Middle frontal gyrus (tissue), 1 donor: ENCODE data around the gene PPP1R2B.
"Not testable (repeated sequence)": the region's sequence is repeated elsewhere in the genome, so short reads cannot be mapped to it uniquely, and the experiment has no call there.

ENCODE experiments used
- DNase-seq: peaks from one replicate; pipeline ENCODE4 v3.0.0-alpha.2; 2015; ENCODE audit warnings: low spot score; ENCODE audit errors: extremely low spot score

PPP1R2B gene

DNA sequence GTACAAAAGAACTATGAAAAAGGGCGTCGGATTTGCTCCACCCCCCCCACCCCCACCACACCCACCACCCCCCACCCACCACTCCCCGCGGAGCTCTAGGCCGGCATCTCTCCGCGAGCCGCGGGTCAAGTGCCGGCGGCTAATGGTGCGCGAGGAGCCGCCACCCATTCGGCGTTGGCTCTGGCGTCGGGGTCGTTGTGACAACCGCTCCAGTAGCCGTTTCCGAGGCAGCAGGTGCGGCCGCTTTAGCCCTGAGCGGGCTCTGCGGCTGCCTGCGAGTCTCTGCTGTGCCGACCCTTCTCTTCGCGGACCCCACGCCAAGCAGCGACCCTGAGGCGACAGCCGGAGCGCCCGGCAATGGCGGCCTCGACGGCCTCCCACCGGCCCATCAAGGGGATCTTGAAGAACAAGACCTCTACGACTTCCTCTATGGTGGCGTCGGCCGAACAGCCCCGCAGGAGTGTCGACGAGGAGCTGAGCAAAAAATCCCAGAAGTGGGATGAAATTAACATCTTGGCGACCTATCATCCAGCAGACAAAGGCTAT, at the start of gene PPP1R2B:
PPP1R2B (plus strand) TSS at position 90 of the 546 bp plus-strand sequence; CDS start at position 358, 268 bp downstream.
- no peak for DNase-seq

DNA sequence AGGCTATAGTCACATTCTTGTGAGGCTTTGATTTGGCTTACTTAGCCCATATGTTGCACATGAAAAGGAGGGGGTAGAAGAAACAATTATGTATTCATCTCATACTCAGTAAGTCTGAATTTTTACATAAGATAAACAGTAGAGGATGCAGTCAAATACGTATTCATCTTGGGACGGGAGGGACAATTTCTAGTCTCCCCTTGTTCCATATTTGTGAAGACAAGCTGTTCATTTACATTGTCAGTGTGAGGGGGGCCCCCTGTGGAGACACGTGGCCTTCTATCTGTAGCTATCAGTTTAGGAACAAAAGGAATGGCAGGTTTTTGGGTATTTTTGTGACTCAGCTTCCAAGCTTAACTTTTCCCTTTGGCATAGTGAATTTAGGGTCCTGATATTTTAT, 49.2 kb upstream of the PPP1R2B start:
- no peak for DNase-seq

DNA sequence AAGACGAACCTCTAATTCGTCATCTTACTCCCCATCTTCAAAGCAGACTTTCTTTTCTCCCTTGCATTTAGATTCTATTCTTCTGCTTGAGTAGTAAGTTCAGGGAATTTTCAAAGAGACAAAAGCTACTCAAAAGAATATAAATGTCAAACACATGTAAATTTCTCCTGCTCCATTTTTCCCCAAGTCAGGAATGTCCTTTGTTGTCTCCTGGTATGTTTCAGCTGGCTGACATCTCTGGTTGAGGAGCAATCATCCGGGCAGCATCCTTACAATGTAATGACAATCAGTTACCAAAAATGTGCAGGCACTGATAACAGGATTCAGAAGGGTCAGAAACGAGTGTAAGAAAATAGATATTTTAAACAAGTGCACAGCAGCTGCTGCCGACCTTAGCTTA, 47.6 kb upstream of the PPP1R2B start:
- no peak for DNase-seq

DNA sequence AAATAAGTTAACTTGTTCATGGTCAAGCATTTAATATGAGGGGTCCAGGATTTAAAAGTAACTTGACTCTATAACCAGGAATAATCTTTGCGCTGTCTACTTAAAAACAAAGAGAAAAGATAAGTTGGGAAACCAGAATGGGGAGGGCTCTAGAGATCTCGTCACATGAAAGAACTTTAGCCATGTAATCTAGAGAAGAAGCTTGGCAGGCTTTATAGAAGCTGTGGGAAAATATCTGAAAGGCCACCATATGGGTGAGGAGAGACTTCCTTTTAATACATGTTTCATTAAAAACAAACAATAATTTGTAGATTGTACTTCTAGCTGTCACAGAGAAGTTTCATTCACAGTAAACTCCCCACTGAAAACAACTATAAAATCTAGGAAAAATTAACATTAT, 46.7 kb upstream of the PPP1R2B start:
- no peak for DNase-seq

DNA sequence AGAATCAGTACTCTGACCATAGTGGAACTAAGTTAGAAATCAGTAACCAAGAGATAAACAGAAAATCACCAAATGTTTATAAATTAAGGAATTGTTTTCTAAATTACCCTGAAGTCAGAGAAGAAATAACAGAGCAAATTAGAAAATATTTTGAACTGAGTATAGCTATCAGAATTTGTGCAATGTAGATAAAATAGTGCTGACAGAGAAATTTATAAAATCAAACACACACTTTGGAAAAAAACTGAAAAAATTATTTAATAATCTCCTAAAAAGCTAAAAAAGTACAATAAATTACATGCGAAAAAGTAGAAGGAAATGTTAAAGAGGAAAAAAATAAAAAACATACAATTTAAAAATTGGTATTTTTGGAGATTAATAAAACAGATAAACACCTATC, 37.1 kb upstream of the PPP1R2B start:
- no peak for DNase-seq

DNA sequence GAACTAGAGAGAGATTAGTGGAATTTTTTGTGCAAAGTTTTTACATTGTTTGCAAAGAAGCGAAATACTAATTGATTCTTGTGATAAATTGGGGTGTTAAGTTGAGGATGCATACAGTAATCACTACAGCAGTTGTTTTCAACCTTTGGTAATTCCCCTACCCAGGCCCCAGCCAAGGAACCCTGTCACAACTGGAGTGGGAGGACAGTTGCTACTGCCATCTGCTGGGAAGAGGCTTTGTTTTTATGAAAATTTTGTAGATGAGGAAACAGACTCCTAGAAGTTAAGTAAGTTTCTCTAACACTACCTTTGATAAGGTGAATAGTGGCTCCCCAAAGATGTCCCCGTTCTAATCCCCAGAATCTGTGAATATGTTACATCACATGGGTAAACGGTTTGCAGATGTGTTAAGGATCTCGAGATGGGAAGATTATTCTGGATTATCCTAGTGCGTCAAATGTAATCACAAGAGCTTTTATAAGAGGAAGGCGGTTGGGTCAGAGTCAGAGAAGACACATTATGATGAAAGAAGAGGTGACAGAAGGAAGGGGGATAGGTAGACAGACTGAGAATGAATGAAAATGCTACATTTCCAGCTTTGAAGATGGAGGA, 34.0 kb upstream of the PPP1R2B start:
- no peak for DNase-seq

DNA sequence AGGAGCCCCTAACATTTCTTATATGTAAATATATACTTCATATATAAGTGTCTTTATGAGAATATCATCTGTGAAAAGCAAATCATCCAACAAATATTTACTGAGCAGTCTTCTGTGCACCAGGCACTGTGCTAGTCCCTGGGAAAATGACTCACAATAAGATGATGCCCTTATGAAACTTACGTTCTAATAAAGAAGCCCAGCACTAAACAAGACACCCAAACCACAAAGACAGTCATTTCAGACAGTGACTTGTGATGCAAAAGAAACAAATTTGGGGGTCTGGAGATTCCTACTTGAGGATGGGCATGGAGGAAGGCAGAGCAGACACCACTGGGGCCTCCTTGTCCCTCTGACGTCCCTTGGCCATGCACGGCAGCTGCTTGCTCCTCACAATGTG, 30.6 kb upstream of the PPP1R2B start:
- DNase-seq = no peak

DNA sequence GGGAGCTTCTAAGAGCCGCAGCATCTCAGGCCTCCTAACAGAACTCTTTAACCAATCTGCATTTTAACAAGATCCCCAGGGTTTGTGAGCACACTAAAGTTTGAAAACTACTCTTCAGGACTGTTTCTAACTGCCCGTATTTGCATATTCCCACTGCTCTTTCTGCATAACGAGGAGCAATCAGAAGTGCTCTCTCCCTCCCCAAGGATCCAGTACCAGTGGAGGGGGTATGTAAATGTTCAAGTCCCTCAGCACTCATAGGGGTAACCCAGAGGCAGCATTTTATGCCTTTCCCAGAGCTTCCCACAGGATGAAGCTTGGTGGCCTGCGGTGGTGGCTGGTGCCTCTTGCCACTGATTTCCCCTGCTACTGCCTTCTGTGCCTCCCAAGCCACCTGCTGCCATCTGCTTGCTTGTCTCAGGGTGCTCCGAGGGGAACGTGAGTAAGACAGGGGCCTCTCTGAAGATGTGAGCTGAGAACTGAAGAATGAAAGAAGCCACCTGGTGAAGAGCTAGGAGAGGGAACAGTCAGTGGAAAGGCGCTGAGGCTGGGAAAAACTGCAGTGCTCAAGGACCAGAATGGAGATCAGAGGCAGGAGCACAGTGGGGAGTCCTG, 30.0 kb upstream of the PPP1R2B start:
- DNase-seq = no peak

DNA sequence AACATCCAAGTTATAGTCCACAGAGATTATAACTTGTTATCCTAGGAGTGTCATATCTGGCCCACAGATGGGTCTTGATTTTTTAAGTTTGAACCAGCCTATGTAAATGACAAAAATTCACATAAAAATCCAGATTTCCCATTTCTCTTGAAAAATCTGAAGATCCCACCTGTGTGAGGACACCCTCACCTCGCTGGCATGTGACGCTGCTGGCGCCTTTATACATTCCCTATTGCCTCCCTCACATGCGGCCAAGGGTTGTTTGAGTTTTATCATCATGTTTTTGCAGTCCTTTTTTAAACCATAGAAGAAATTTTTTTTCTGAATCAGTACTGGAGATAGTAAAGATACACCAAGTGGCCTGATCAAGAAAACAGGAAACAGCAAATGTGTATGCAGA, 25.9 kb upstream of the PPP1R2B start:
- DNase-seq = no peak

DNA sequence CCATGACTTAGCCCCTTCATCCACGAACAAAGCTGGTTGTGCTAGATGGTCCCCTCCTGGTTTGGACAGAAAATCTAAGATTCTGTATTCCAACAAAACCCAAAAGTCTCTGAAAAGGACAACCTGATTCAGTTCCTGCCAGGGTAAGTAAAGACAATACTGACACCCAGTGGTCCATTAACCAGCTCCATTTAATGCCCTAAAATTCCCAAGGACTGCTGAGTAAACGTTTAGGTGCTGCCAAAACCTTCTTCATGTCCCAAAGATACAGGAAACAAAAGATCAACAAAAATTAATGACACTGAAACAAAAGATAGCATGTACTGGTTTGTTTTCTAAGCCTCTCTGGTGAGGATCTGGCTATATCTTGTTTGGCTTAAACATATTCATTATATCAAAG, 25.3 kb upstream of the PPP1R2B start:
- DNase-seq = peak; percentile 28

DNA sequence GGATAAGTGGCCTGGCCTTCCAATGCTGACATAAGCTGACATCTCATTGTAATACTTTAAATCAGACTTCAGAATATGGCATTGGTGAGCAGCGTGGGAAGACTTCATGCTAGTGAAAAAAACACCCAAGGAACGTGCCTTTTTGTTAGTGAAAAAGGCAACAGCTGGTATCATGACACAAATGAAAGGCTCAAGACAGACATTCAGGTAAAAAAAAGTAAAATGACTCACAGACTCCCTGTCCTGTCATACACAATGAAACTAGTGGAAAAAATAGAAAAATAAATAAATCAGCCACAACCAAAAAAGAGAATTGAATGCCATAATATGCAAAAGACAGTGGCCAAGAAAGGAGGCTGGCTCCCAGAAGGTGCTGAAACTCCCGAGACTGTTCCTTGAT, 24.4 kb upstream of the PPP1R2B start:
- no peak for DNase-seq

DNA sequence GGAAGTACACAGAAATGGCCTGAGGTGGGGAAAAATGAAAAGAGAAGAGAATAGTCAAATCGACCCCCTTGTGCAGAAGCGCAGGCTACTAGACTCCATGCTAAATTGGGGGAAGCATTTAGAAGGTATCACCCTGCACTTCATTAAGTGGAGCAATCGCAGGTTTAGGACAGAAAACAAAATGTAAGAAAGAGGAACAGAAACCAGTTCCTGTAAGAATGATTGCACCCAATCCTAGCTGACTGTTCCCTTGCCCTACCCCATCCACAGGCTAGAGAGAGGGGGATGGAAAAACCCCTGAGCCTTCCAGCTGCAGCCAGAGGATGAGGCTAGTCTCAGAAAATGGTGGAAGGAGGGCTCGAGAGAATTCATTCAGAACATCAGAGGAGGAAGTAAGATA, 23.9 kb upstream of the PPP1R2B start:
- no peak for DNase-seq

DNA sequence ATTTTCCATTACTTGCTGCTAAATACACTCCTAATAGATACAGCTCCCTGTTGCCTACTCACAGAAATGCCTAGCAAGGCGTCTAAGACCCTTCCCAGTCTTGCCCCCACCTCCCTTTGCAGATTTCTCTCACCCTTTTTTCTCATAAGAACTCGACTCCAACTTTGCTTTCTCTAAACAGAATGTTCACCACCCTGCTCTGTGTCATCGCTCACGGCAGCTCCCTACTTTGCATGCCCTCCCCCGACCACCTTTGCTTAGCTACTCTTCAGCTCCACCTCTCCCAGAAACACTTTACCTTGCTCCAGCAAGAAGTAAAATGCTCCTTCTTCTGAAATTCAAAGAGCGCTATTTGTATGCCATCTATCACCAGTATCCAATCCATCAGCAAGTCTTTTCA, 15.2 kb upstream of the PPP1R2B start:
- DNase-seq = no peak

DNA sequence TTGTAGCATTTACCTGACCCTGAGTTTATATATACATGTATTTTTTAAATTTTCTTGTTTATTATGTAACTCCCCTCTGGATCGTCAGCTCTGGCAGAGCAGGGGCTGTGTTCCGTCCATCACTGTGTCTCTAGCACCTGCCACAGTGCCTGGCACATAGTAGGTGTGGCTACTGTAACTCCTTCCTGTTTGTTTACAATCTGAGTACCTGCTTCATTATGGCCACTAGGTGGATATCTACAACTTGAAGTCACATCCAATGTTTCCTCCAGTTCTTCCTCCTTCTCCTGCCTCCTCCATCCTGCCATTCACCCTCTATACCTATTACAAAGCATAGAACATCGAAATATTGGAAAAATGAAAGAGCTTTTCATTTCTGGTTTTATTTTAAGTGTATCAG, 14.2 kb upstream of the PPP1R2B start:
- no peak for DNase-seq

DNA sequence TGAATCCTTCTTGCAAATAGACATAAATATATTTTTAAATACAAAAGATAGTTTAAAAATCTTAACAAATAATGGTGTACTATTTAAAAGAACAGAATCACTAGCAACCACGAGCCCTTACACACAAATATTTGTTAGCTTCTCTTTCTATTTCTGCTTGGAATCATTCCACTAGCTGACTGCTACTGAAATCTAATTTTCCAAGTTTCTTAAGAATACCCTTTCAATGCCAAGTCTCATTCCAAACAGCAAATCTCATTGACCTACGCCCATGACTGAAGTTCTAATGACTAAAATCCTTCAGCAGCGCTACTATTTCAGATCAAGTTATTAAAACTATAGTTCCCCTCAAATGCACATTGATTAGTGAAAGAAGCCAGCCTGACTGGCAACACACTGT, 13.2 kb upstream of the PPP1R2B start:
- DNase-seq = no peak

DNA sequence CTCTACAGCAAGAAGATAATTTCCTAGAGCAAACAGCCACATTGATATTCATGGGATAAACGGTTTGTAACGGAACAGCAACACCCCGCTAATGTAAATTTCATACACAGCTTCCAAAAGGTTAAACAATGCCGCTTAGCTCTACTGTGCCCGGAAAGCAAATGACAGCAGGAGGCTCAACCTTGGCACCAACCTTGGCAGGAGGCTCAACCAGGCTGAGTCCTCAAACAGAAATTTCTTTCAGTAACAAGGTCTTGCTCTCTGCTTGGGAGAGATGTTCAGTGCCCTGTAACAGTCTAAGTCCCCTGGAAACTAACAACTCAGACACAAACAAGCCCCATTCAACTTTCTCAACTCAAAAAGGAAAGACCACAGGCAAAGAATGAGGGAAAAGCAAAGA, 11.1 kb upstream of the PPP1R2B start:
- DNase-seq = no peak

DNA sequence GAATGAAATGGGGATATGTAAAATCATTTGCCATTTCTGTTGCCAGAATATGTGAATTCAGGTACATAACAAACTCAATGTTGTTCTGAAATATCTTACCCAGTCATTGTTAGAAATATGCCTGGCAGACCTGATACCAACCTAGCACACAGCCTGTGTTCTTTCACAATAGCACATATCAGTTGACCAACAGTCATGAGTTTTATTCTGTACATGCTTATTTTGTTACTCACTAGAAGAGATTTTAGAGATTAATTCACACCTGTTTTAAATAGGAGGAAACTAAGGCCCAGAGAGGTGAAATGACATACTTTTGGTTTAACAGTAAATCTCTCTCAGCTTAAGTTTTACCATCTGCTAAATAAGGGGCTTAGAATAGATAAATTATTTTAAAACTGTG, 8.4 kb upstream of the PPP1R2B start:
- DNase-seq = no peak

DNA sequence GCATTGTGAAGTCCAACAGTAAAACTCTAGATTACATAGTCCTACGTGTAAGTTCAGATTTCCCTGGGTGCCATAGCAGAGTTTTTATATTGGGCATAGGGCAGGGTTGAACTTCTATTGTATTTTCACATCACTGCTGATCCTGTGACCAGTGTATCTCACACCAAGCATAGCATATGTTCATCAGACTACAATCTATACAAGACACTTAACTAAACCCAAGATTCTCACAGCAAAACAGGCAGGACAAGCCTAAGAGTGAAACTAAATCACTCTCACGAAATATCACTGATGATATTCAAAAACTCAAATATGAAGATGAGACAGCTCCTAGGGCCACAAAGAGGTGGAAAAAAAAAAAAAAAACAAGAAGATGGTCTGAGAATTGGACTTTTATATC, 3.2 kb upstream of the PPP1R2B start:
- no peak for DNase-seq

DNA sequence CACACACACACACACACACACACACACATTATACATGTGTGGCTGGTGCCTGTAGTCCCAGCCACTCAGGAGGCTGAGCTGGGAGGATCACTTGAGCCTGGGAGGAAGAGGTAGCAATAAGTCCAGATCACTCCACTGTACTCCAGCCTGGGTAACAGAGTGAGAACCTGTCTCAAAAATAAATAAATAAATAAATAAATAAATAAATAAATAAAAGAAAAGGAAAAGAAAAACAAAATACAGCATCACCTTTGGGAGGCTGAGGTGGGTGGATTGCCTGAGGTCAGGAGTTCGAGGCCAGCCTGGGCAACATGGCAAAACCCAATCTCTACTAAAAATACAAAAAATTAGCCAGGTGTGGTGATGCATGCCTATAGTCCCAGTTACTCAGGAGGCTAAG, 1.6 kb upstream of the PPP1R2B start:
- DNase-seq = not testable (repeated sequence)

DNA sequence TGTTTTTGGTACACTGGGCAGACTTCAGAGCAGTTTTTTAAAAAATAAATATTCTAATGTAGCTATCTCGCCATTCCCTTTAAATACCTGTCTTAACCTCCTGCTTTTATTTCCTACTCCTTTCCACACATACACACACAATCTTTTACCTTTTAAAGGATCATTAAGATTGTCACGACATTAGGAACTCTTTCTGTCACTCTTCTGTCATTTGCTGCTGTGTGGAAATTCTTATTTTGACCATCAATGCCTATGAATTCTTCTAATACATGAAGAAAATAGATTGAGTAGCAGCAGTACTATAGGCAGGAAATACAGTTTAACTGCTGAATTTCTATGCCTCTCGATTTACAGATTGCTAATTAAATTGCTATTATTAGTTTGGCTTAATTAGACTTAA, 1.8 kb downstream of the PPP1R2B start:
- no peak for DNase-seq

DNA sequence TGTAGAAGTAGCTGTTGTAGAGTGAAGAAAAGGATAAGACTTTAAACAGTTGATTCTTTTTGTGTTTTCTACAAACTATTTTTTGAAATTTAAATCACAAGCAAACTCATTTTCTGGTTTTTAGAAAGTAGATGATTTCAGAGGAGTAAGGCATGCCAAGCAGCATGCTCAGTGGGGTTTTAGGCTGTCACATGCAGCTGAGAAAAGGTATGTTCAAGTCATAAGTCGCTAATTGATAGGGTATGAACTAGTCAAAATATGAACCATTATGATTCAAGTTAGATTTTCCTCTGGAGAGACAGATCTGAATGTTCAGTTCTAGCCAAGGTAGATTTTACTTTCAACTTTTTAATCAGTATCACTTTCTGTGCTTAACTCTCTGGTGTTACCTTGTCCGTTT, 3.0 kb downstream of the PPP1R2B start:
- DNase-seq = not testable (repeated sequence)

DNA sequence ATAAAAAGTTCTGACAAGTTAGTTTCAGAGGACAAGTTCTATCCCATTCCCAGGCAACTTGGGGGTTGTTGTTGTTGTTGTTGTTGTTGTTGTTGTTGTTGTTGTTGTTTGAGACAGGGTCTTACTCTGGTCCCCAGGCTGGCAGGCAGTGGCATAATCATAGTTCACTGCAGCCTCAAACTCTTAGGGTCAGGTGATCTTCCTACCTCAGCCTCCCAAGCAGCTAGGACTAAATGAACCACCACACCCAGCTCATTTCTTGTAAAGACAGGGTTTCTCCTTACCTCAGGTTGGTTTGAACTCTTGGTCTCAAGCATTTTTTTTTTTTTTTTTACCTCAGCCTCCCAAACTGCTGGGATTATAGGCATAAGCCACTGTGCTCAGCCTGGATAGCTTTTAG, 15.3 kb downstream of the PPP1R2B start:
- DNase-seq = no peak

DNA sequence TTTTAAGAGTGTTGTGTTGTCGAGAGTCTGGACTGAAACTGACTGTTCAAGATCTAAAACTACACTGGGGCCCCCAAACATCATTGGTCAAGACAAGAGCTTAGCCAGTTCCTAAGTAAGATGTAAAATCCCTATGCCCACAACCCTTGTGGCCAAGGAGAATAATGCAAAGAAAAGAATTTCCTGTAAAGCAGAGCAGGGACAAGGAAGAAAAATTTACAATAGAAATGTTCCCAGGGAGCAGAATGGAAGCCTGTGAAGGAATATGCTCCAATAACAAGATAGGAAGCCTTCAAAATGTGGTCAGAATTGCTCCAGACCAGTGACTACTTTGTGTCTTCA, 20.4 kb downstream of the PPP1R2B start:
- no peak for DNase-seq
